GM23338 (cell line): ENCODE data around the gene SPRED3. TPM values are rescaled to one million over a fixed set of nuclear protein-coding genes. Genes with fewer than 3 reads are reported as not detected.

Experiments used
- ATAC-seq: fragments of 200-7000 bp; cut with Tn5 transposase; 3 replicates; pipeline ENCODE4 v1.9.1; 2020
- DNase-seq: peaks from one replicate; pipeline ENCODE4 v3.0.0-alpha.2; 2015; ENCODE audit warnings: low spot score
- H2AFZ ChIP-seq: fragments of 200-600 bp; sonication (generic); 2 replicates; pipeline ENCODE4 v1.8.0; 2016; ENCODE audit warnings: antibody characterized with exemption, mild to moderate bottlenecking, moderate library complexity
- H3F3A ChIP-seq: fragments of 200-600 bp; sonication (generic); replicated peaks from 2 replicates; pipeline ENCODE4 v1.8.0; 2017; ENCODE audit warnings: antibody characterized with exemption, mixed run types, low read depth
- H3K27ac ChIP-seq: fragments of 200-600 bp; sonication (generic); 2 replicates; pipeline ENCODE4 v1.6.1; 2016; ENCODE audit warnings: low read depth
- H3K27me3 ChIP-seq: fragments of 200-600 bp; sonication (generic); 2 replicates; pipeline ENCODE4 v1.8.0; 2016; ENCODE audit warnings: mild to moderate bottlenecking, mixed run types, moderate library complexity; ENCODE audit not compliant: insufficient read depth
- H3K36me3 ChIP-seq: fragments of 200-600 bp; sonication (generic); 2 replicates; pipeline ENCODE4 v1.8.0; 2016; ENCODE audit warnings: mild to moderate bottlenecking; ENCODE audit not compliant: insufficient read depth
- H3K4me1 ChIP-seq: fragments of 200-600 bp; sonication (generic); 2 replicates; pipeline ENCODE4 v1.8.0; 2016; ENCODE audit warnings: mild to moderate bottlenecking, moderate library complexity; ENCODE audit not compliant: insufficient read depth
- H3K4me2 ChIP-seq: fragments of 200-600 bp; sonication (generic); 2 replicates; pipeline ENCODE4 v1.7.1; 2017; ENCODE audit warnings: mixed run types
- H3K4me3 ChIP-seq: fragments of 200-600 bp; sonication (generic); 2 replicates; pipeline ENCODE4 v1.6.1; 2016; ENCODE audit warnings: mixed run types
- H3K79me2 ChIP-seq: fragments of 200-600 bp; sonication (generic); replicated peaks from 2 replicates; pipeline ENCODE4 v1.8.0; 2017; ENCODE audit warnings: mild to moderate bottlenecking; ENCODE audit not compliant: insufficient read depth
- H3K9me2 ChIP-seq: fragments of 200-600 bp; sonication (generic); 2 replicates; pipeline ENCODE4 v1.8.0; 2017; ENCODE audit not compliant: insufficient read depth
- H4K20me1 ChIP-seq: fragments of 200-600 bp; sonication (generic); replicated peaks from 2 replicates; pipeline ENCODE4 v1.8.0; 2017; ENCODE audit warnings: mild to moderate bottlenecking; ENCODE audit not compliant: insufficient read depth
- H3K27ac Mint-ChIP-seq: 2 replicates; pipeline ENCODE4 v1.8.0; 2020; ENCODE audit warnings: inconsistent platforms, mild to moderate bottlenecking, moderate library complexity, mixed read lengths
- H3K27me3 Mint-ChIP-seq: 3 replicates; pipeline ENCODE4 v1.8.0; 2022; ENCODE audit warnings: low read depth, mild to moderate bottlenecking, moderate library complexity, mixed read lengths, inconsistent platforms; ENCODE audit not compliant: insufficient read depth, poor library complexity
- H3K36me3 Mint-ChIP-seq: 3 replicates; pipeline ENCODE4 v1.8.0; 2021; ENCODE audit warnings: low read depth, mild to moderate bottlenecking, inconsistent platforms, moderate library complexity, mixed read lengths
- H3K4me1 Mint-ChIP-seq: 3 replicates; pipeline ENCODE4 v1.8.0; 2020; ENCODE audit warnings: mild to moderate bottlenecking, inconsistent platforms, mixed read lengths
- H3K4me3 Mint-ChIP-seq: 3 replicates; pipeline ENCODE4 v1.8.0; 2021; ENCODE audit warnings: moderate library complexity, mild to moderate bottlenecking, inconsistent platforms, mixed read lengths
- H3K9me3 Mint-ChIP-seq: 3 replicates; pipeline ENCODE4 v1.8.0; 2020; ENCODE audit warnings: moderate library complexity, mild to moderate bottlenecking, inconsistent platforms, mixed read lengths
- CREB1 ChIP-seq: fragments of 250-450 bp; sonication (Bioruptor Pico); IDR thresholded peaks from 2 replicates; pipeline ENCODE4 v1.5.0; 2020; ENCODE audit warnings: low read depth, mild to moderate bottlenecking, moderate library complexity
- CTCF ChIP-seq, 2 experiments: fragments of 200-600 bp in 1 of 2; sonication (generic) in 1 of 2; conservative IDR thresholded peaks; 2 replicates each; pipeline versions ENCODE4 v1.5.1 to v1.6.1; 2016 to 2017; ENCODE audit warnings: antibody characterized with exemption in 2 of 2, low read depth in 2 of 2, mild to moderate bottlenecking in 2 of 2, moderate library complexity in 1 of 2
- EZH2 ChIP-seq: fragments of 200-600 bp; sonication (generic); IDR thresholded peaks from one replicate; pipeline ENCODE4 v1.8.0; 2017; ENCODE audit warnings: antibody characterized with exemption, mild to moderate bottlenecking, low read depth; ENCODE audit not compliant: unreplicated experiment
- EZH2phosphoT487 ChIP-seq: fragments of 200-600 bp; sonication (generic); IDR thresholded peaks from one replicate; pipeline ENCODE4 v1.8.1; 2018; ENCODE audit warnings: antibody characterized with exemption; ENCODE audit not compliant: unreplicated experiment
- NANOG ChIP-seq: IDR thresholded peaks from 2 replicates; pipeline ENCODE4 v1.6.1; 2016; ENCODE audit warnings: antibody characterized with exemption, borderline replicate concordance
- POLR2AphosphoS5 ChIP-seq: IDR thresholded peaks from 2 replicates; pipeline ENCODE4 v1.6.1; 2016; ENCODE audit warnings: antibody characterized with exemption, low read depth
- ZNF331 ChIP-seq: fragments of 250-450 bp; sonication (Bioruptor Pico); IDR thresholded peaks from 2 replicates; pipeline ENCODE4 v1.5.0; 2020; ENCODE audit warnings: low read depth, mild to moderate bottlenecking, moderate library complexity
- polyA plus RNA-seq: library from polyadenylated mRNA; unstranded; fragments of >200 nt; fragmentation: Nextera tagmentation; extraction: Ambion mirVana; gene quantifications from 2 replicates; pipeline ENCODE4 v1.2.1, GENCODE V29; 2016
- total RNA-seq: library from RNA; depleted of rRNA; stranded (reverse); fragments of >200 nt; shearing (Covaris generic); gene quantifications from 2 replicates; pipeline ENCODE4 v1.2.3, GENCODE V29; 2014
- TF ChIP-seq, protein P1 (sequence below): IDR thresholded peaks from one replicate; pipeline ENCODE4 v1.6.1; 2018; ENCODE audit warnings: antibody characterized with exemption; ENCODE audit not compliant: unreplicated experiment

Gene SPRED3
- total and polyA plus RNA-seq, 2 experiments from 2014 or later = 3.9 to 11.6 TPM

GRCh38 chr19:38417544-38418506 lies 29.3 kb downstream of the SPRED3 start:
- H3K4me2 ChIP-seq = peak overlapping the region; percentile 87
- no peaks in the 10 kb centered on the region; the same call in 2 of the 3 replicates for H3K36me3 Mint-ChIP-seq
- H2AFZ ChIP-seq = peak overlapping the region; percentile 98
- H3K27me3 Mint-ChIP-seq = peaks cover 23% of the 10 kb centered on the region
- H3F3A ChIP-seq = 0 out of 2 replicates have a peak, but pooled peaks cover 13% of the 10 kb centered on the region
- H3K27me3 ChIP-seq = peaks cover 10% of the 10 kb centered on the region; the same call in 1 of the 2 replicates
- no peaks in the 10 kb centered on the region for H3K36me3 ChIP-seq
- H3K4me3 Mint-ChIP-seq = peak overlapping the region; percentile 80
- H3K9me2 ChIP-seq = no peaks in the 10 kb centered on the region
- peak overlapping the region; percentile 66 for H3K4me3 ChIP-seq
- ATAC-seq (peak; percentile 89), DNase-seq (peak; percentile 92)
- peaks cover 12% of the 10 kb centered on the region for H3K4me1 Mint-ChIP-seq
- peak; percentile 97 for TF ChIP-seq CREB1 (CRISPR knock-in tag)
- TF ChIP-seq CTCF (conservative IDR thresholded peaks at IDR 0.05; ENCODE audit: low read depth in 2 of 2) = 0 out of 4 replicates have a peak, but pooled peaks have one; percentile 8 to 17
- TF ChIP-seq, protein P1, sequence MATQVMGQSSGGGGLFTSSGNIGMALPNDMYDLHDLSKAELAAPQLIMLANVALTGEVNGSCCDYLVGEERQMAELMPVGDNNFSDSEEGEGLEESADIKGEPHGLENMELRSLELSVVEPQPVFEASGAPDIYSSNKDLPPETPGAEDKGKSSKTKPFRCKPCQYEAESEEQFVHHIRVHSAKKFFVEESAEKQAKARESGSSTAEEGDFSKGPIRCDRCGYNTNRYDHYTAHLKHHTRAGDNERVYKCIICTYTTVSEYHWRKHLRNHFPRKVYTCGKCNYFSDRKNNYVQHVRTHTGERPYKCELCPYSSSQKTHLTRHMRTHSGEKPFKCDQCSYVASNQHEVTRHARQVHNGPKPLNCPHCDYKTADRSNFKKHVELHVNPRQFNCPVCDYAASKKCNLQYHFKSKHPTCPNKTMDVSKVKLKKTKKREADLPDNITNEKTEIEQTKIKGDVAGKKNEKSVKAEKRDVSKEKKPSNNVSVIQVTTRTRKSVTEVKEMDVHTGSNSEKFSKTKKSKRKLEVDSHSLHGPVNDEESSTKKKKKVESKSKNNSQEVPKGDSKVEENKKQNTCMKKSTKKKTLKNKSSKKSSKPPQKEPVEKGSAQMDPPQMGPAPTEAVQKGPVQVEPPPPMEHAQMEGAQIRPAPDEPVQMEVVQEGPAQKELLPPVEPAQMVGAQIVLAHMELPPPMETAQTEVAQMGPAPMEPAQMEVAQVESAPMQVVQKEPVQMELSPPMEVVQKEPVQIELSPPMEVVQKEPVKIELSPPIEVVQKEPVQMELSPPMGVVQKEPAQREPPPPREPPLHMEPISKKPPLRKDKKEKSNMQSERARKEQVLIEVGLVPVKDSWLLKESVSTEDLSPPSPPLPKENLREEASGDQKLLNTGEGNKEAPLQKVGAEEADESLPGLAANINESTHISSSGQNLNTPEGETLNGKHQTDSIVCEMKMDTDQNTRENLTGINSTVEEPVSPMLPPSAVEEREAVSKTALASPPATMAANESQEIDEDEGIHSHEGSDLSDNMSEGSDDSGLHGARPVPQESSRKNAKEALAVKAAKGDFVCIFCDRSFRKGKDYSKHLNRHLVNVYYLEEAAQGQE = no peak
- TF ChIP-seq EZH2phosphoT487 = no peak
- TF ChIP-seq EZH2 = no peak
- TF ChIP-seq POLR2AphosphoS5 = peak; percentile 65
- TF ChIP-seq ZNF331 (CRISPR knock-in tag) = no peak
- no peak for TF ChIP-seq NANOG
- peaks cover 6% of the 10 kb centered on the region; the same call in 1 of the 2 replicates for H3K4me1 ChIP-seq
- H3K79me2 ChIP-seq = no peaks in the 10 kb centered on the region
- H3K27ac Mint-ChIP-seq = peak overlapping the region; percentile 66
- H4K20me1 ChIP-seq = no peaks in the 10 kb centered on the region
- no peaks in the 10 kb centered on the region for H3K9me3 Mint-ChIP-seq
- H3K27ac ChIP-seq = no peak overlapping the region
